ENCODE measurements around the gene SSTR4. TPM values are rescaled to one million over a fixed set of nuclear protein-coding genes. Genes with fewer than 3 reads are reported as not detected.

SSTR4 gene
- total RNA-seq, 4 donors from 2014 or later, result not detected

- Histone ChIP-seq H3K9me3 (no peaks in the 10 kb centered on the region), H3K36me3 (no peaks in the 10 kb centered on the region), H3K27ac (no peak overlapping the region), H3K4me1 (no peaks in the 10 kb centered on the region), H3K4me3 (no peak overlapping the region), H3K27me3 (no peaks in the 10 kb centered on the region)
- no peak for DNase-seq
- TF ChIP-seq CTCF (IDR thresholded peaks at IDR 0.05), result no peak
- TF ChIP-seq POLR2A (IDR thresholded peaks at IDR 0.05), result no peak
These were observed 33.2 kb downstream of the SSTR4 start for GRCh38 chr20:23068283-23068682.

GRCh38 chr20:23069108-23069507 is 34.0 kb downstream of the SSTR4 start:
- DNase-seq, result no peak
- Histone ChIP-seq H3K4me1 (no peaks in the 10 kb centered on the region), H3K36me3 (no peaks in the 10 kb centered on the region), H3K4me3 (no peak overlapping the region), H3K27me3 (no peaks in the 10 kb centered on the region), H3K27ac (no peak overlapping the region), H3K9me3 (no peaks in the 10 kb centered on the region)
- no peak for TF ChIP-seq CTCF (IDR thresholded peaks at IDR 0.05)
- no peak for TF ChIP-seq POLR2A (IDR thresholded peaks at IDR 0.05)

- no peak for DNase-seq
- Histone ChIP-seq H3K9me3 (no peaks in the 10 kb centered on the region), H3K4me3 (no peak overlapping the region), H3K27ac (no peak overlapping the region), H3K4me1 (no peaks in the 10 kb centered on the region), H3K36me3 (no peaks in the 10 kb centered on the region), H3K27me3 (no peaks in the 10 kb centered on the region)
- TF ChIP-seq POLR2A (IDR thresholded peaks at IDR 0.05) (no peak), CTCF (IDR thresholded peaks at IDR 0.05) (no peak)
These were observed 36.3 kb downstream of the SSTR4 start for GRCh38 chr20:23071398-23071797.

GRCh38 chr20:23071996-23072395 is 36.9 kb downstream of the SSTR4 start:
- DNase-seq, result no peak
- no peak overlapping the region for H3K4me3 ChIP-seq
- H3K36me3 ChIP-seq, result no peaks in the 10 kb centered on the region
- H3K4me1 ChIP-seq, result no peaks in the 10 kb centered on the region
- TF ChIP-seq POLR2A (IDR thresholded peaks at IDR 0.05), result no peak
- TF ChIP-seq CTCF (IDR thresholded peaks at IDR 0.05), result no peak
- H3K27ac ChIP-seq, result no peak overlapping the region
- H3K27me3 ChIP-seq, result no peaks in the 10 kb centered on the region
- no peaks in the 10 kb centered on the region for H3K9me3 ChIP-seq

- no peaks in the 10 kb centered on the region for H3K4me1 ChIP-seq
- H3K27me3 ChIP-seq, result no peaks in the 10 kb centered on the region
- DNase-seq, result no peak
- no peaks in the 10 kb centered on the region for H3K36me3 ChIP-seq
- no peaks in the 10 kb centered on the region for H3K9me3 ChIP-seq
- no peak for TF ChIP-seq POLR2A (IDR thresholded peaks at IDR 0.05)
- no peak for TF ChIP-seq CTCF (IDR thresholded peaks at IDR 0.05)
- H3K4me3 ChIP-seq, result no peak overlapping the region
- H3K27ac ChIP-seq, result no peak overlapping the region
These were observed 37.9 kb downstream of the SSTR4 start for GRCh38 chr20:23072892-23073586.

GRCh38 chr20:23074052-23074451 is 38.9 kb downstream of the SSTR4 start:
- no peaks in the 10 kb centered on the region for H3K9me3 ChIP-seq
- TF ChIP-seq CTCF (IDR thresholded peaks at IDR 0.05) (no peak), POLR2A (IDR thresholded peaks at IDR 0.05) (no peak)
- no peak overlapping the region for H3K27ac ChIP-seq
- H3K27me3 ChIP-seq, result no peaks in the 10 kb centered on the region
- H3K36me3 ChIP-seq, result no peaks in the 10 kb centered on the region
- DNase-seq, result no peak
- H3K4me1 ChIP-seq, result no peaks in the 10 kb centered on the region
- H3K4me3 ChIP-seq, result no peak overlapping the region

Data from Peyer's patch (tissue), 4 donors.